H9 (cell line): ENCODE results near the gene ETV4. TPM values are rescaled to one million over a fixed set of nuclear protein-coding genes. Genes with fewer than 3 reads are reported as not detected.

ENCODE experiments used
- DNase-seq: peaks from one replicate; pipeline ENCODE4 v3.0.0-alpha.2; 2017
- H2AFZ ChIP-seq: one replicate; pipeline ENCODE4 v1.6.1; 2013; ENCODE audit warnings: mild to moderate bottlenecking, low read length, control low read depth, moderate library complexity
- H2AK5ac ChIP-seq: 2 replicates; pipeline ENCODE4 v1.6.1; 2013; ENCODE audit warnings: low read length, control low read depth, mixed read lengths; ENCODE audit not compliant: insufficient read length
- H2BK120ac ChIP-seq: one replicate; pipeline ENCODE4 v1.6.1; 2013; ENCODE audit warnings: low read depth, mild to moderate bottlenecking, low read length, control low read depth, inconsistent platforms; ENCODE audit not compliant: poor library complexity, severe bottlenecking
- H2BK12ac ChIP-seq: 2 replicates; pipeline ENCODE4 v1.6.1; 2013; ENCODE audit warnings: low read length, control low read depth, mixed read lengths, low read depth; ENCODE audit not compliant: insufficient read length
- H2BK15ac ChIP-seq: 2 replicates; pipeline ENCODE4 v1.6.1; 2013; ENCODE audit warnings: low read depth, low read length, control low read depth
- H2BK20ac ChIP-seq: one replicate; pipeline ENCODE4 v1.6.1; 2013; ENCODE audit warnings: low read depth, mild to moderate bottlenecking, low read length, control low read depth, inconsistent platforms; ENCODE audit not compliant: poor library complexity, severe bottlenecking
- H2BK5ac ChIP-seq: 2 replicates; pipeline ENCODE4 v1.6.1; 2013; ENCODE audit warnings: low read length, control low read depth, mixed read lengths; ENCODE audit not compliant: insufficient read length
- H3K14ac ChIP-seq: 2 replicates; pipeline ENCODE4 v1.6.1; 2013; ENCODE audit warnings: low read length, control low read depth; ENCODE audit not compliant: insufficient read depth
- H3K18ac ChIP-seq: 2 replicates; pipeline ENCODE4 v1.6.1; 2013; ENCODE audit warnings: low read depth, mild to moderate bottlenecking, mixed read lengths, low read length, control low read depth; ENCODE audit not compliant: insufficient read length
- H3K23ac ChIP-seq: 2 replicates; pipeline ENCODE4 v1.6.1; 2013; ENCODE audit warnings: low read length, control low read depth, mixed read lengths, low read depth; ENCODE audit not compliant: insufficient read length
- H3K23me2 ChIP-seq: 2 replicates; pipeline ENCODE4 v1.6.1; 2013; ENCODE audit warnings: low read depth, mild to moderate bottlenecking, mixed read lengths, low read length, control low read depth; ENCODE audit not compliant: insufficient read length, poor library complexity, severe bottlenecking
- H3K27ac ChIP-seq: 2 replicates; pipeline ENCODE4 v1.5.1; 2013; ENCODE audit warnings: low read length, control low read depth, mixed read lengths, low read depth; ENCODE audit not compliant: insufficient read length
- H3K27me3 ChIP-seq: 2 replicates; pipeline ENCODE4 v1.6.1; 2013; ENCODE audit warnings: low read length, control low read depth, inconsistent platforms; ENCODE audit not compliant: insufficient read depth
- H3K4ac ChIP-seq: 2 replicates; pipeline ENCODE4 v1.6.1; 2013; ENCODE audit warnings: low read depth, mild to moderate bottlenecking, control low read depth, inconsistent platforms, low read length, moderate library complexity
- H3K4me1 ChIP-seq: 2 replicates; pipeline ENCODE4 v1.6.1; 2013; ENCODE audit warnings: low read length, control low read depth, inconsistent platforms; ENCODE audit not compliant: insufficient read depth
- H3K4me2 ChIP-seq: 2 replicates; pipeline ENCODE4 v1.6.1; 2013; ENCODE audit warnings: low read length, control low read depth, mixed read lengths; ENCODE audit not compliant: insufficient read length, insufficient read depth
- H3K56ac ChIP-seq: 2 replicates; pipeline ENCODE4 v1.6.1; 2013; ENCODE audit warnings: low read depth, mild to moderate bottlenecking, mixed read lengths, low read length, control low read depth; ENCODE audit not compliant: insufficient read length
- H3K79me1 ChIP-seq: 2 replicates; pipeline ENCODE4 v1.6.1; 2013; ENCODE audit warnings: low read depth, mild to moderate bottlenecking, moderate library complexity, low read length, control low read depth, inconsistent platforms; ENCODE audit not compliant: insufficient read depth, poor library complexity, severe bottlenecking
- H3K79me2 ChIP-seq: 2 replicates; pipeline ENCODE4 v1.6.1; 2013; ENCODE audit warnings: low read length, control low read depth, inconsistent platforms; ENCODE audit not compliant: insufficient read depth
- H3K9ac ChIP-seq: 2 replicates; pipeline ENCODE4 v1.6.1; 2013; ENCODE audit warnings: low read length, control low read depth, mixed read lengths; ENCODE audit not compliant: insufficient read length; ENCODE audit errors: extremely low read depth
- H3K9me3 ChIP-seq: one replicate; pipeline ENCODE4 v1.6.1; 2013; ENCODE audit warnings: low read depth, low read length, inconsistent platforms; ENCODE audit not compliant: control insufficient read depth
- H3T11ph ChIP-seq: one replicate; pipeline ENCODE4 v1.6.1; 2013; ENCODE audit warnings: mild to moderate bottlenecking, low read length, control low read depth, inconsistent platforms
- H4K20me1 ChIP-seq: one replicate; pipeline ENCODE4 v1.6.1; 2013; ENCODE audit not compliant: control insufficient read depth, insufficient read length, insufficient read depth
- H4K5ac ChIP-seq: 2 replicates; pipeline ENCODE4 v1.6.1; 2013; ENCODE audit warnings: low read depth, mild to moderate bottlenecking, mixed read lengths, low read length, control low read depth; ENCODE audit not compliant: insufficient read length
- H4K8ac ChIP-seq: replicated peaks from 2 replicates; pipeline ENCODE4 v1.6.1; 2013; ENCODE audit warnings: low read length, control low read depth, mixed read lengths, low read depth; ENCODE audit not compliant: insufficient read length
- H4K91ac ChIP-seq: 2 replicates; pipeline ENCODE4 v1.6.1; 2013; ENCODE audit warnings: low read depth, mild to moderate bottlenecking, moderate library complexity, mixed read lengths, low read length, control low read depth; ENCODE audit not compliant: insufficient read length
- H3K27ac Mint-ChIP-seq, 3 experiments: 2 replicates in 2 of 3; 3 replicates in 1 of 3; pipeline ENCODE4 v1.8.0; 2020 to 2021; ENCODE audit warnings: mixed read lengths in 3 of 3, mild to moderate bottlenecking in 1 of 3, moderate library complexity in 1 of 3
- H3K27me3 Mint-ChIP-seq: 2 replicates; pipeline ENCODE4 v1.8.0; 2021; ENCODE audit warnings: low read depth, mild to moderate bottlenecking, moderate library complexity, mixed read lengths
- H3K36me3 Mint-ChIP-seq, 3 experiments: 2 replicates in 2 of 3; 3 replicates in 1 of 3; pipeline ENCODE4 v1.8.0; 2020 to 2021; ENCODE audit warnings: low read depth in 3 of 3, mixed read lengths in 3 of 3; ENCODE audit not compliant: insufficient read depth in 1 of 3
- H3K4me1 Mint-ChIP-seq, 2 experiments: 2 replicates each; pipeline ENCODE4 v1.8.0; 2020; ENCODE audit warnings: mixed read lengths in 2 of 2
- H3K4me3 Mint-ChIP-seq, 2 experiments: 2 replicates in 1 of 2; 3 replicates in 1 of 2; pipeline ENCODE4 v1.8.0; 2020 to 2021; ENCODE audit warnings: mild to moderate bottlenecking in 2 of 2, mixed read lengths in 2 of 2, moderate library complexity in 1 of 2
- H3K9me3 Mint-ChIP-seq, 2 experiments: 2 replicates in 1 of 2; 3 replicates in 1 of 2; pipeline ENCODE4 v1.8.0; 2020; ENCODE audit warnings: mild to moderate bottlenecking in 2 of 2, mixed read lengths in 2 of 2, moderate library complexity in 1 of 2
- CTCF ChIP-seq: fragments of 200-600 bp; sonication (generic); conservative IDR thresholded peaks from 3 replicates; pipeline ENCODE4 v1.8.0; 2021; ENCODE audit warnings: antibody characterized with exemption, mild to moderate bottlenecking
- WGBS: extraction: QIAGEN DNeasy Blood & Tissue Kit; methylation state at CpG from one replicate; pipeline ENCODE4 v1.1.7; 2013; ENCODE audit warnings: missing lambda C conversion rate, low lambda C conversion rate, mixed read lengths; ENCODE audit not compliant: insufficient read length; ENCODE audit errors: extremely low coverage; 5-methylcytosine and 5-hydroxymethylcytosine counted together
- total RNA-seq: library from RNA; stranded (reverse); gene quantifications from 2 replicates; pipeline ENCODE4 v1.2.1, GENCODE V29; 2021

ETV4 gene
- total RNA-seq, 1 experiment from 2014 or later, result 74.4 TPM

- Mint-ChIP-seq H3K9me3 (no peaks in the 10 kb centered on the region), H3K4me3 (no peak overlapping the region), H3K27ac (peak overlapping the region in 1 of 3 experiments; percentile 48; a peak in 1 of 7 replicates), H3K36me3 (peaks cover 0 to 3% (median 2%) of the 10 kb centered on the region in 3 experiments; a peak in 2 of 7 replicates), H3K4me1 (peaks cover 16 to 24% of the 10 kb centered on the region in 2 experiments), H3K27me3 (no peaks in the 10 kb centered on the region)
- Histone ChIP-seq H3K4me2 (no peak overlapping the region), H4K5ac (no peak overlapping the region), H3K14ac (no peak overlapping the region), H3K27ac (no peak overlapping the region), H3K79me2 (peaks cover 17% of the 10 kb centered on the region), H3K4ac (no peak overlapping the region), H3K9me3 (no peaks in the 10 kb centered on the region), H4K20me1 (no peaks in the 10 kb centered on the region), H3K27me3 (no peaks in the 10 kb centered on the region), H2BK12ac (no peak overlapping the region), H2AFZ (no peak overlapping the region), H3K56ac (no peak overlapping the region), H3K18ac (no peak overlapping the region), H4K91ac (no peak overlapping the region), H2BK120ac (no peak overlapping the region), H2BK5ac (no peak overlapping the region), H3K23ac (no peak overlapping the region), H3T11ph (no peak overlapping the region), H2AK5ac (no peak overlapping the region), H2BK15ac (no peak overlapping the region), H3K9ac (no peak overlapping the region), H4K8ac (no peak overlapping the region), H2BK20ac (no peak overlapping the region), H3K23me2 (no peaks in the 10 kb centered on the region), H3K79me1 (no peaks in the 10 kb centered on the region), H3K4me1 (peaks cover 3% of the 10 kb centered on the region; the same call in 1 of the 2 replicates)
- no peak for TF ChIP-seq CTCF
- no peak for DNase-seq
- WGBS, result no CpG with 5 or more reads among the region's 11 CpGs
Measured at GRCh38 chr17:43482103-43483012, 63.8 kb downstream of the ETV4 start.
